GM10847 (cell line): ENCODE measurements around the gene NCOA3.

Source experiments
- POLR2A ChIP-seq: IDR thresholded peaks from 2 replicates; pipeline ENCODE4 v1.6.1; 2011; ENCODE audit not compliant: insufficient read length; ENCODE audit errors: extremely low read depth

NCOA3 gene

DNA sequence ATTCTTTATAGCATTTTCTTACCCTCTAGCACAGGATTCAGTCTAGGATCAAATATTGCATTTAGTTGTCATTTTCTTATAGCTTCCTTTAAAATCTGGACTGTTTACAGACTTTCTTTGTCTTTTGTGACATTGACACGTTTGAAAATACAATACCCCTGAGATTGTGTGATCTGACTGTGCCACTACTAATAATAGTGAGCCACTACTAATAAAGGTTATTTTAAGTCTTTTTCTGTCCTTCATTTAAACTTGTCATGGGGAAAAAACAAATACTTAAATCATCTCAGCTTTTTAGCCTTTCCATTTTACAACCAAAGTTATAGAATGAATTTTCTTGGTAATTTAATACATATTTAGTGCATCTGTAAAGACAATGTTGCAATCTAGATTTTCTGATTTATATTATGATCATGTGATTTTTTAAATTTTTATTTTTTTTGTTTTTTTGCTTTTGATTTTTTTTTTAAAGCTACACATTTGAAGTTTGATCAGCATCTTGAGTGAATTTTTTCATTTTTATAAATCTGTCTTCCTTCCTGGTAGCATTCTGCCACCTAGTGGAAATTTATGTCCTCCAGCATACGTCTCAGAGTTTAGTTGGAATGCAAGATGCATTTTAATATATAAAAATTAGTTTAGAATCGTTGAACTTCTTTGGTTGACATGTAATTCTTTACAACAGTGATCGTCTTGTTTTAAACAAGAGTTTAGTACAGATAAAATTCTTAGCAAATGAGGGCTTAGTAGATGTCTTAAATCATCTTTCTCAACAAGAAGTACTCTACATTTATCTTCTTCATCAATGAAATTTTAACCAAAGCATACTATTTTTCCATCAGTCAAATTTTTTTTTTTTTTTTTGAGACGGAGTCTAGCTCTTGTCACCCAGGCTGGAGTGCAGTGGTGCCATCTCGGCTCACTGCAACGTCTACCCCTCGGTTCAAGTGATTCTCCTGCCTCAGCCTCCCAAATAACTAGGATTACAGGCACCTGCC, 119.4 kb downstream of the NCOA3 start:
- no peak for TF ChIP-seq POLR2A

- no peak for TF ChIP-seq POLR2A
These were observed 120.5 kb downstream of the NCOA3 start for GRCh38 chr20:47622118-47622665.

GRCh38 chr20:47623206-47623605, 121.5 kb downstream of the NCOA3 start:
- TF ChIP-seq POLR2A, result no peak

GRCh38 chr20:47627540-47627939, 125.9 kb downstream of the NCOA3 start:
- TF ChIP-seq POLR2A, result no peak

GRCh38 chr20:47629907-47630306, 128.2 kb downstream of the NCOA3 start:
- no peak for TF ChIP-seq POLR2A

DNA sequence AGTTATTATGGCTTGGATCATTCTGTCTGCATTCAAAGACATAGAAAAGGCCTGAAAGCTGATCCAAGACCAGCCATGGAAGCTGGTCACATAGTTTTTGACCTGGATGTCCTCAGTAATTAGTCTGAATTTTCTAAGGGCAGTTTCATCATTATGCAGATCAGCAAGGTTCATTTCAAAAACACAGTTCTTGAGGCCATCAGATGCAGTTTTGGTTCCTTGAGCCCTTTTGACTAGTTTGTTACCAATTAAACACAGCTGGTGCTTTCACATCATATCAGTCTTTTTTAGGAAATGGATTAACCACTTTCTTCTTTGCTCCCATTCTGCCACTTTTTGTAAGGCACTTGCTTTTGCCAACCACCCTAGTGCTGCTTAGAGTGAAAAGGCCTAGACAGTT, 129.4 kb downstream of the NCOA3 start:
- no peak for TF ChIP-seq POLR2A

GRCh38 chr20:47635256-47635655, 133.6 kb downstream of the NCOA3 start:
- no peak for TF ChIP-seq POLR2A

DNA sequence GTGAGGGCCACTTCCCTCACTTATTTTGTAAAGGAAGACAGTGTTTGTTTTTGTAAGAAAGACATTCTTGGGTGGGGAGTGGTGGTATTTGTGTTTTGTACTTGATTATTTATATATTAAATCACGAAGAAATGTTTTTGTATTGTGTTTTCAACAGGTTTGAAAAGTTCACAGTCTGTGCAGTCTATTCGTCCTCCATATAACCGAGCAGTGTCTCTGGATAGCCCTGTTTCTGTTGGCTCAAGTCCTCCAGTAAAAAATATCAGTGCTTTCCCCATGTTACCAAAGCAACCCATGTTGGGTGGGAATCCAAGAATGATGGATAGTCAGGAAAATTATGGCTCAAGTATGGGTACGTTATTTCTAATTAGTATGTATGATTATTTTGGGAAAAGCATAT, 137.2 kb downstream of the NCOA3 start:
- no peak for TF ChIP-seq POLR2A

DNA sequence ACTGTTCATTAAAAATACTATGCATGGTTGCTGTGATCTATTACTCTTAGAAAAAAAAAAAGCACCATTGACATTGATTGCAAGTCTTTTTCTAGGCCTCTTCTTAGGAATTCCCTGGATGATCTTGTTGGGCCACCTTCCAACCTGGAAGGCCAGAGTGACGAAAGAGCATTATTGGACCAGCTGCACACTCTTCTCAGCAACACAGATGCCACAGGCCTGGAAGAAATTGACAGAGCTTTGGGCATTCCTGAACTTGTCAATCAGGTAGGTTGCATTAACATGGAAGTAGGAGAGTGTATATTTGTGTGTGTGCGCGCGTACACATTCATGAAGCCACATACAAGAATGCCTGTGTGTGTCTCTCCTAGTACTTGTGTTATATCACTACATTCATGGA, 140.4 kb downstream of the NCOA3 start:
- TF ChIP-seq POLR2A, result no peak

GRCh38 chr20:47642624-47643023, 140.9 kb downstream of the NCOA3 start:
- TF ChIP-seq POLR2A, result no peak

DNA sequence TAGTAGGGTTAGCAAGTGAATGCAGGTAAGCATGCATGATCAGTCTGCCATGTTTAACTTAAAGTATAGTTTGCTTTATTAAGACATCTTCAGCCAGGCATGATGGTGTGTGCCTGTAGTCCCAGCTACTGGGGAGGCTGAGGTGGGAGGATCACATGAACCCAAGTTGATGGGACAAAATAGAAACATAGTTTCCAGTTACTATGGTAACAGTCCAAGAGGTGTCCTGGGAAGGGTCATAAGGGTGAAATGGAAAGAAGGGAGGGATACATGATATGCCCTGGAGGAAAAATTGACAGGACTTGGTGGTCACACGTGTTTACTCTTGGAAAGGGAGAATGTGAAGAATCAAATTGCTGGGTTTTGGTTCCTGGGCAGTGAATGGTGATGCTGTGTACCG, 143.9 kb downstream of the NCOA3 start:
- no peak for TF ChIP-seq POLR2A

- no peak for TF ChIP-seq POLR2A
These were observed 146.3 kb downstream of the NCOA3 start for GRCh38 chr20:47647994-47648393.

GRCh38 chr20:47648943-47649342, 147.3 kb downstream of the NCOA3 start:
- TF ChIP-seq POLR2A, result no peak

GRCh38 chr20:47652301-47652700, 150.6 kb downstream of the NCOA3 start:
- TF ChIP-seq POLR2A, result no peak

DNA sequence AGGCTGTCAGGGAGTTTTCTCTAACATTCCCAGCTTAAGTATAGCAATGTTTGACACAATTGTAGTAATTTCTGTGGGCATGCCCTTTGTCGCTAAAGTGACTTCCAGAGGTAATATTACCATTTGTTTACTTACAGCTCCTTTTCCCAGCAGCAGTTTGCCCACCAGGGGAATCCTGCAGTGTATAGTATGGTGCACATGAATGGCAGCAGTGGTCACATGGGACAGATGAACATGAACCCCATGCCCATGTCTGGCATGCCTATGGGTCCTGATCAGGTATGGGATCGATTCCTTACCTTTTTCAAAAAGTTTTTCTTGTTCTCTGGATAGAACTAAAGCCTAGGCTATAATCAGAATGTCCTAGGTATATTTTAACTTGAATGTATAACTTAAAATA, 151.1 kb downstream of the NCOA3 start:
- TF ChIP-seq POLR2A, result no peak

DNA sequence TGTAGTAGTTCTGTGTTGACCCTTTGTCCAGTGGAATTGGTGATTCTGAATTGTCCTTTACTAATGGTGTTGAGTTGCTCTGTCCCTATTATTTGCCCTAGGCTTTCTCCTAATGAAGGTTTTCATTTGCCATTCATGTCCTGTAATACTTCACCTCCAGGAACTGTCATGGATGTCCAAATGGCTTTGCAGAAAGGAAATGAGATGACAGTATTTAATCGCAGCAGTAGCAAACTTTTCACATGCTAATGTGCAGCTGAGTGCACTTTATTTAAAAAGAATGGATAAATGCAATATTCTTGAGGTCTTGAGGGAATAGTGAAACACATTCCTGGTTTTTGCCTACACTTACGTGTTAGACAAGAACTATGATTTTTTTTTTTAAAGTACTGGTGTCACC, 152.2 kb downstream of the NCOA3 start:
- no peak for TF ChIP-seq POLR2A
